K562 (cell line): Measurements from ENCODE around the gene DAP. TPM values are rescaled to one million over a fixed set of nuclear protein-coding genes. Genes with fewer than 3 reads are reported as not detected.
A peak's percentile ranks its signal among the peaks of the same experiment; 100 is the strongest.

Source experiments
- ATAC-seq: fragments of 200-7000 bp; cut with Tn5 transposase; 3 replicates; pipeline ENCODE4 v1.9.1; 2020; ENCODE audit warnings: moderate library complexity
- BruUV-seq: library from RNA; stranded (reverse); fragments of 400-500 nt; replicated peaks from 2 replicates; lab custom pipeline; 2021; lab: Mats Ljungman, UMichigan
- CTCF ChIA-PET: fragments of 300-600 bp; formaldehyde crosslinking; extraction: SDS; loops from one replicate; lab custom pipeline; 2021; ENCODE audit warnings: low intra/inter-chr PET ratio; lab: Yijun Ruan, JAX
- POLR2A ChIA-PET: fragments of 300-600, 350-650 bp; sonication (Branson Sonifier 250); formaldehyde crosslinking; extraction: SDS; loops from one replicate; lab custom pipeline; 2021; ENCODE audit warnings: antibody characterized with exemption, inconsistent platforms; lab: Yijun Ruan, JAX
- DNase-seq, 4 experiments: peaks; one replicate each; pipeline versions ENCODE4 v3.0.0 to v3.0.0-alpha.2; 2011 to 2018; ENCODE audit warnings: low spot score in 3 of 4, mixed read lengths in 3 of 4; ENCODE audit errors: extremely low read depth in 1 of 4
- FAIRE-seq: peaks from 2 replicates; lab custom pipeline; 2011; peaks lifted over from hg19 to GRCh38; lab: Jason Lieb, UNC
- H2AFZ ChIP-seq: 2 replicates; pipeline ENCODE4 v1.6.0; 2011; ENCODE audit warnings: low read depth, low read length, control low read depth, inconsistent platforms
- H3K27ac ChIP-seq: fragments of 200-600 bp; 3 replicates; pipeline ENCODE4 v1.8.0; 2011; ENCODE audit warnings: low read depth, mild to moderate bottlenecking, control low read depth, inconsistent platforms, low read length, moderate library complexity, mixed read lengths; ENCODE audit errors: extremely low read depth
- H3K27me3 ChIP-seq, 2 experiments: fragments of 300-600 bp in 1 of 2; 2 replicates in 1 of 2; 3 replicates in 1 of 2; pipeline versions ENCODE4 v1.6.0 to v1.8.0; 2011; ENCODE audit warnings: inconsistent platforms in 2 of 2, low read length in 2 of 2, mild to moderate bottlenecking in 1 of 2, mixed read lengths in 1 of 2, moderate library complexity in 1 of 2; ENCODE audit not compliant: control insufficient read depth in 2 of 2, insufficient read depth in 2 of 2
- H3K36me3 ChIP-seq: fragments of 300-600 bp; 3 replicates; pipeline ENCODE4 v1.8.0; 2011; ENCODE audit warnings: mild to moderate bottlenecking, low read length, inconsistent platforms; ENCODE audit not compliant: control insufficient read depth, insufficient read depth
- H3K4me1 ChIP-seq, 2 experiments: fragments of 200-600 bp in 1 of 2; replicated peaks in 1 of 2; 2 replicates in 1 of 2; 3 replicates in 1 of 2; pipeline versions ENCODE4 v1.5.1 to v1.8.0; 2011; ENCODE audit warnings: inconsistent platforms in 2 of 2, low read length in 2 of 2, mild to moderate bottlenecking in 1 of 2, mixed read lengths in 1 of 2, moderate library complexity in 1 of 2; ENCODE audit not compliant: control insufficient read depth in 2 of 2, insufficient read depth in 2 of 2
- H3K4me2 ChIP-seq: 2 replicates; pipeline ENCODE4 v1.6.1; 2011; ENCODE audit warnings: low read length, control low read depth, inconsistent platforms, mixed read lengths; ENCODE audit not compliant: insufficient read depth
- H3K4me3 ChIP-seq: fragments of 200-600 bp; sonication (generic), shearing (Covaris generic); 2 replicates; pipeline ENCODE4 v1.5.1; 2016; ENCODE audit warnings: control low read depth, inconsistent platforms
- H3K79me2 ChIP-seq: fragments of 200-600 bp; 3 replicates; pipeline ENCODE4 v1.8.0; 2011; ENCODE audit warnings: low read length, inconsistent platforms; ENCODE audit not compliant: control insufficient read depth, insufficient read depth
- H3K9ac ChIP-seq, 2 experiments: 2 replicates each; pipeline versions ENCODE4 v1.6.0 to v1.6.1; 2011; ENCODE audit warnings: low read depth in 2 of 2, low read length in 2 of 2, control low read depth in 1 of 2, inconsistent platforms in 1 of 2, mild to moderate bottlenecking in 1 of 2, mixed read lengths in 1 of 2; ENCODE audit not compliant: insufficient read depth in 1 of 2
- H3K9me1 ChIP-seq: one replicate; pipeline ENCODE4 v1.6.0; 2011; ENCODE audit warnings: inconsistent platforms, mild to moderate bottlenecking, low read length, moderate library complexity; ENCODE audit not compliant: control insufficient read depth, insufficient read depth
- H3K9me3 ChIP-seq: replicated peaks from 2 replicates; pipeline ENCODE4 v1.5.1; 2011; ENCODE audit warnings: low read depth, low read length, inconsistent platforms; ENCODE audit not compliant: control insufficient read depth, insufficient read depth
- H4K20me1 ChIP-seq: replicated peaks from 2 replicates; pipeline ENCODE4 v1.6.1; 2011; ENCODE audit warnings: low read length, inconsistent platforms, mixed read lengths; ENCODE audit not compliant: control insufficient read depth, insufficient read depth
- ATF3 ChIP-seq, 2 experiments: fragments of 450-650 bp in 1 of 2; sonication (generic) in 1 of 2; formaldehyde crosslinking in 1 of 2; IDR thresholded peaks in 1 of 2; conservative IDR thresholded peaks in 1 of 2; 2 replicates each; pipeline versions ENCODE4 v1.6.1 to v1.8.1; 2016 to 2023; ENCODE audit warnings: mild to moderate bottlenecking in 2 of 2, moderate library complexity in 2 of 2, inconsistent platforms in 1 of 2, missing genetic modification reagents in 1 of 2
- KDM1A ChIP-seq, 2 experiments: fragments of 450-650 bp; IDR thresholded peaks; 2 replicates each; pipeline ENCODE4 v1.6.1; 2016; ENCODE audit warnings: mild to moderate bottlenecking in 2 of 2
- KLF10 ChIP-seq: fragments of 250-450 bp; sonication (Bioruptor Pico); IDR thresholded peaks from 2 replicates; pipeline ENCODE4 v1.6.1; 2021; ENCODE audit warnings: matching md5 sums
- NR3C1 ChIP-seq: sonication (generic); formaldehyde crosslinking; IDR thresholded peaks from 2 replicates; pipeline ENCODE4 v1.8.1; 2022; ENCODE audit warnings: missing genetic modification reagents
- NUFIP1 ChIP-seq: fragments of 450-650 bp; IDR thresholded peaks from 2 replicates; pipeline ENCODE4 v1.6.1; 2018; ENCODE audit not compliant: partially characterized antibody
- PML ChIP-seq: IDR thresholded peaks from 2 replicates; pipeline ENCODE4 v1.6.1; 2012; ENCODE audit warnings: low read length, inconsistent platforms
- POLR2AphosphoS5 ChIP-seq: IDR thresholded peaks from 2 replicates; pipeline ENCODE4 v1.6.1; 2011; ENCODE audit warnings: mild to moderate bottlenecking, low read depth, low read length, moderate library complexity; ENCODE audit not compliant: control insufficient read depth, insufficient read depth
- TOE1 ChIP-seq, 2 experiments: fragments of 450-650 bp in 1 of 2; sonication (generic) in 1 of 2; formaldehyde crosslinking in 1 of 2; IDR thresholded peaks; 2 replicates each; pipeline versions ENCODE4 v1.7.1 to v1.8.0; 2016 to 2022; ENCODE audit warnings: borderline replicate concordance in 2 of 2, mild to moderate bottlenecking in 2 of 2, antibody characterized with exemption in 1 of 2, inconsistent platforms in 1 of 2, low read depth in 1 of 2, missing genetic modification reagents in 1 of 2, moderate library complexity in 1 of 2
- ZFP36 ChIP-seq: fragments of 150-350 bp; IDR thresholded peaks from 2 replicates; pipeline ENCODE4 v1.6.1; 2018; ENCODE audit warnings: low read length, low read depth; ENCODE audit not compliant: partially characterized antibody
- ZNF79 ChIP-seq: fragments of 250-450 bp; sonication (Bioruptor Pico); IDR thresholded peaks from 2 replicates; pipeline ENCODE4 v1.4.0; 2020; ENCODE audit warnings: low read depth, mild to moderate bottlenecking, moderate library complexity
- WGBS: fragments of 100-300 bp; shearing (Covaris generic); methylation state at CpG from one replicate; pipeline ENCODE4 v1.1.6; 2016; ENCODE audit warnings: low coverage, mixed read lengths; ENCODE audit not compliant: insufficient coverage; ENCODE audit errors: missing lambda C conversion rate; 5-methylcytosine and 5-hydroxymethylcytosine counted together
- in situ Hi-C: fragments of 300-500 bp; cut with MboI; formaldehyde crosslinking; loops from 4 replicates; pipeline ENCODE4 v1.15.0; 2018; ENCODE audit warnings: inconsistent platforms, mixed read lengths
- intact Hi-C: fragments of 100-400 bp; cut with micrococcal nuclease; formaldehyde crosslinking; loops from 2 replicates; pipeline ENCODE4 v1.14.2; 2022
- polyA plus RNA-seq, 8 experiments: library from polyadenylated mRNA; depleted of rRNA in 4 of 8; stranded (reverse) in 5 of 8; unstranded in 3 of 8; fragments of >200 nt; fragmentation: Nextera tagmentation in 2 of 8; fragmentation: Illumina TruSeq in 1 of 8; extraction: Ambion mirVana in 2 of 8; extraction: Trizol in 1 of 8; gene quantifications; 2 replicates each; pipeline versions ENCODE4 v1.2.1 to v1.2.3, GENCODE V29; 2011 to 2014; ENCODE audit warnings: inconsistent platforms in 1 of 8, missing spikeins in 1 of 8
- total RNA-seq, 7 experiments: library from RNA; depleted of rRNA in 6 of 7; stranded (reverse); fragments of >200 nt in 6 of 7; fragmentation: Illumina TruSeq in 2 of 7; extraction: Trizol in 2 of 7; gene quantifications; 2 replicates each; pipeline versions ENCODE4 v1.2.1 to v1.2.3, GENCODE V29; 2011 to 2021; ENCODE audit warnings: low replicate concordance in 1 of 7

Gene DAP
- total and polyA plus RNA-seq, 9 of the 15 experiments (the other 6 are each of a cell fraction or from before 2014, with no cell fraction given), result 14.1 to 151 (median 34.5) TPM

- POLR2A ChIA-PET, result interaction anchor here (0.6 to 2.6 kb wide), 8 partner anchors 10 to 144 kb away, joined by 3 to 21 read pairs (median 4); partner anchors contain the start of gene DAP
- peak overlapping the region; percentile 64 for H3K4me2 ChIP-seq
- H2AFZ ChIP-seq, result peak overlapping the region; percentile 65
- H3K9me1 ChIP-seq, result no peaks in the 10 kb centered on the region
- peak; percentile 85 for FAIRE-seq
- H4K20me1 ChIP-seq, result no peaks in the 10 kb centered on the region
- no peaks in the 10 kb centered on the region for H3K9me3 ChIP-seq
- H3K36me3 ChIP-seq, result peaks cover 79% of the 10 kb centered on the region
- peaks cover 69% of the 10 kb centered on the region for H3K79me2 ChIP-seq
- CTCF ChIA-PET, result interaction anchor here (1.0 to 1.1 kb wide), 2 partner anchors 77 to 109 kb away, joined by 3 read pairs; no protein-coding TSS in a partner anchor
- peak; percentile 86 to 92 (median 88) for DNase-seq
- H3K27me3 ChIP-seq, result no peaks in the 10 kb centered on the region
- H3K4me3 ChIP-seq, result no peak overlapping the region
- peak overlapping the region; percentile 82 for H3K27ac ChIP-seq
- intact Hi-C loops, result loop anchor here (1.0 to 2.0 kb wide), 2 partner anchors 22 to 36 kb away; partner anchors contain the start of gene DAP
- in situ Hi-C loops, result no loop called here
- BruUV-seq, result no TSS peak
- peaks cover 24 to 53% of the 10 kb centered on the region in 2 experiments for H3K4me1 ChIP-seq
- peak; percentile 95 for ATAC-seq
- peak overlapping the region; percentile 61 to 84 for H3K9ac ChIP-seq
- 8% methylated on average over 16 of the region's 16 CpGs for WGBS
- TF ChIP-seq POLR2AphosphoS5 (no peak; the same call in 1 of the 2 replicates), TOE1 (IDR thresholded peaks at IDR 0.05; ENCODE audit: borderline replicate concordance) (0 out of 2 replicates have a peak, but pooled peaks have one; percentile 21), TOE1 (CRISPR knock-in tag; IDR thresholded peaks at IDR 0.05; ENCODE audit: borderline replicate concordance, low read depth) (no peak), ZNF79 (CRISPR knock-in tag) (no peak), NR3C1 (no peak), NUFIP1 (peak; percentile 19), PML (no peak), ZFP36 (peak; percentile 5), KLF10 (no peak), KDM1A (IDR thresholded peaks at IDR 0.05) (peak; percentile 8 to 36; a peak in 2 of 4 replicates), ATF3 (IDR thresholded peaks at IDR 0.05) (peak; percentile 93), ATF3 (CRISPR knock-in tag; conservative IDR thresholded peaks at IDR 0.05) (peak; percentile 51; the same call in 1 of the 2 replicates)
Measured at GRCh38 chr5:10724781-10725507, 36.1 kb downstream of the DAP start.
